Measurements from ENCODE around the gene GDPD5.

GDPD5 gene

GRCh38 chr11:75563978-75564552 lies 38.3 kb upstream of the GDPD5 start:
- Histone ChIP-seq H3K9ac (ENCODE audit: low read length) (peak overlapping the region; percentile 95), H4K91ac (ENCODE audit: low read length) (peak overlapping the region; percentile 83), H2AFZ (ENCODE audit: low read depth, low read length) (no peak overlapping the region), H2BK15ac (ENCODE audit: low read depth, poor library complexity, severe bottlenecking) (no peak overlapping the region), H3K18ac (ENCODE audit: low read depth in 1 of 2, low read length in 2 of 2) (peak overlapping the region; percentile 68 to 84), H3K79me1 (replicated peaks; ENCODE audit: low read length, poor library complexity, severe bottlenecking) (peaks cover 2% of the 10 kb centered on the region), H3K27me3 (ENCODE audit: control insufficient read depth in 1 of 2, insufficient read depth in 1 of 2, low read length in 2 of 2) (no peaks in the 10 kb centered on the region), H3K9me3 (ENCODE audit: control insufficient read depth, low read length) (no peaks in the 10 kb centered on the region), H2BK5ac (ENCODE audit: low read depth, low read length, poor library complexity, severe bottlenecking) (peak overlapping the region; percentile 36), H3K4me1 (ENCODE audit: control insufficient read depth, insufficient read depth, low read depth, low read length) (peaks cover 51% of the 10 kb centered on the region), H4K8ac (ENCODE audit: low read length) (peak overlapping the region; percentile 77), H2BK12ac (ENCODE audit: low read length in 2 of 2) (peak overlapping the region; percentile 61 to 83), H3K23ac (ENCODE audit: low read length in 2 of 2) (peak overlapping the region in 1 of 2 experiments; percentile 2), H2BK120ac (ENCODE audit: low read depth, low read length) (peak overlapping the region; percentile 1), H3K4me3 (ENCODE audit: insufficient read depth in 1 of 2, low read depth in 1 of 2, low read length in 2 of 2) (peak overlapping the region; percentile 86 to 92), H3K4ac (ENCODE audit: low read depth in 1 of 2, low read length in 2 of 2) (peak overlapping the region; percentile 58 to 98), H3K14ac (ENCODE audit: low read length in 2 of 2) (peak overlapping the region in 1 of 2 experiments; percentile 98), H2AK5ac (ENCODE audit: low read length, severe bottlenecking) (peak overlapping the region; percentile 99), H3K36me3 (ENCODE audit: control insufficient read depth in 1 of 2, insufficient read depth in 2 of 2, low read depth in 1 of 2, low read length in 2 of 2) (peaks cover 29 to 35% of the 10 kb centered on the region in 2 experiments), H3K4me2 (ENCODE audit: low read length, poor library complexity, severe bottlenecking) (peak overlapping the region; percentile 82), H3K27ac (ENCODE audit: low read length, poor library complexity, severe bottlenecking) (peak overlapping the region; percentile 99)
- DNase-seq, result peak; percentile 90
- WGBS, result 0% methylated on average over 9 of the region's 9 CpGs

GRCh38 chr11:75563501-75563977 lies 37.8 kb upstream of the GDPD5 start:
- peaks cover 24 to 30% of the 10 kb centered on the region in 2 experiments for H3K36me3 ChIP-seq (ENCODE audit: control insufficient read depth in 1 of 2, insufficient read depth in 2 of 2, low read depth in 1 of 2, low read length in 2 of 2)
- no peak for DNase-seq
- H2BK120ac ChIP-seq (ENCODE audit: low read depth, low read length), result peak overlapping the region; percentile 1
- peak overlapping the region; percentile 55 for H2BK15ac ChIP-seq (ENCODE audit: low read depth, poor library complexity, severe bottlenecking)
- no peaks in the 10 kb centered on the region for H3K9me3 ChIP-seq (ENCODE audit: control insufficient read depth, low read length)
- no peaks in the 10 kb centered on the region for H3K27me3 ChIP-seq (ENCODE audit: control insufficient read depth in 1 of 2, insufficient read depth in 1 of 2, low read length in 2 of 2)
- peak overlapping the region; percentile 82 for H3K4me2 ChIP-seq (ENCODE audit: low read length, poor library complexity, severe bottlenecking)
- H3K4me1 ChIP-seq (ENCODE audit: control insufficient read depth, insufficient read depth, low read depth, low read length), result peaks cover 50% of the 10 kb centered on the region
- no peaks in the 10 kb centered on the region for H3K79me1 ChIP-seq (replicated peaks; ENCODE audit: low read length, poor library complexity, severe bottlenecking)
- peak overlapping the region; percentile 3 for H2BK5ac ChIP-seq (ENCODE audit: low read depth, low read length, poor library complexity, severe bottlenecking)
- peak overlapping the region; percentile 99 for H3K27ac ChIP-seq (ENCODE audit: low read length, poor library complexity, severe bottlenecking)
- H3K14ac ChIP-seq (ENCODE audit: low read length in 2 of 2), result peak overlapping the region in 1 of 2 experiments; percentile 98
- H4K91ac ChIP-seq (ENCODE audit: low read length), result peak overlapping the region; percentile 83
- H3K18ac ChIP-seq (ENCODE audit: low read depth in 1 of 2, low read length in 2 of 2), result peak overlapping the region; percentile 84 to 97
- H3K4ac ChIP-seq (ENCODE audit: low read depth in 1 of 2, low read length in 2 of 2), result peak overlapping the region; percentile 58 to 98
- peak overlapping the region; percentile 95 for H3K9ac ChIP-seq (ENCODE audit: low read length)
- peak overlapping the region in 1 of 2 experiments; percentile 2 for H3K23ac ChIP-seq (ENCODE audit: low read length in 2 of 2)
- peak overlapping the region; percentile 86 to 92 for H3K4me3 ChIP-seq (ENCODE audit: insufficient read depth in 1 of 2, low read depth in 1 of 2, low read length in 2 of 2)
- WGBS, result under 1% methylated on average over 5 of the region's 5 CpGs
- peak overlapping the region; percentile 99 for H2AK5ac ChIP-seq (ENCODE audit: low read length, severe bottlenecking)
- H4K8ac ChIP-seq (ENCODE audit: low read length), result peak overlapping the region; percentile 77
- no peak overlapping the region for H2AFZ ChIP-seq (ENCODE audit: low read depth, low read length)
- peak overlapping the region; percentile 61 to 83 for H2BK12ac ChIP-seq (ENCODE audit: low read length in 2 of 2)

- Histone ChIP-seq H2BK5ac (ENCODE audit: low read depth, low read length, poor library complexity, severe bottlenecking) (peak overlapping the region; percentile 98), H3K14ac (ENCODE audit: low read length in 2 of 2) (peak overlapping the region in 1 of 2 experiments; percentile 98), H2AFZ (ENCODE audit: low read depth, low read length) (no peak overlapping the region), H3K27me3 (ENCODE audit: control insufficient read depth in 1 of 2, insufficient read depth in 1 of 2, low read length in 2 of 2) (no peaks in the 10 kb centered on the region), H2BK120ac (ENCODE audit: low read depth, low read length) (peak overlapping the region; percentile 1), H3K18ac (ENCODE audit: low read depth in 1 of 2, low read length in 2 of 2) (peak overlapping the region; percentile 84 to 97), H2BK15ac (ENCODE audit: low read depth, poor library complexity, severe bottlenecking) (peak overlapping the region; percentile 12), H4K8ac (ENCODE audit: low read length) (peak overlapping the region; percentile 84), H2AK5ac (ENCODE audit: low read length, severe bottlenecking) (peak overlapping the region; percentile 99), H3K4me2 (ENCODE audit: low read length, poor library complexity, severe bottlenecking) (peak overlapping the region; percentile 82), H3K4ac (ENCODE audit: low read depth in 1 of 2, low read length in 2 of 2) (peak overlapping the region; percentile 98), H3K36me3 (ENCODE audit: control insufficient read depth in 1 of 2, insufficient read depth in 2 of 2, low read depth in 1 of 2, low read length in 2 of 2) (peaks cover 18 to 24% of the 10 kb centered on the region in 2 experiments), H4K91ac (ENCODE audit: low read length) (peak overlapping the region; percentile 99), H3K4me3 (ENCODE audit: insufficient read depth in 1 of 2, low read depth in 1 of 2, low read length in 2 of 2) (peak overlapping the region; percentile 86 to 92), H3K9ac (ENCODE audit: low read length) (peak overlapping the region; percentile 95), H3K79me1 (replicated peaks; ENCODE audit: low read length, poor library complexity, severe bottlenecking) (no peaks in the 10 kb centered on the region), H3K4me1 (ENCODE audit: control insufficient read depth, insufficient read depth, low read depth, low read length) (peaks cover 51% of the 10 kb centered on the region), H3K23ac (ENCODE audit: low read length in 2 of 2) (peak overlapping the region in 1 of 2 experiments; percentile 66), H3K27ac (ENCODE audit: low read length, poor library complexity, severe bottlenecking) (peak overlapping the region; percentile 99), H2BK12ac (ENCODE audit: low read length in 2 of 2) (peak overlapping the region; percentile 23 to 56), H3K9me3 (ENCODE audit: control insufficient read depth, low read length) (no peaks in the 10 kb centered on the region)
- DNase-seq, result peak; percentile 69
- WGBS, result 0% methylated on average over 16 of the region's 16 CpGs
Measured at GRCh38 chr11:75562836-75563484, 37.2 kb upstream of the GDPD5 start.
